Measurements from ENCODE around the gene RPRD1B. TPM values are rescaled to one million over a fixed set of nuclear protein-coding genes. Genes with fewer than 3 reads are reported as not detected.

RPRD1B gene
- total and polyA plus RNA-seq, 2 of the 8 experiments (the other 6 are each of a cell fraction or from before 2014, with no cell fraction given): 10.3 to 20.9 TPM

DNA sequence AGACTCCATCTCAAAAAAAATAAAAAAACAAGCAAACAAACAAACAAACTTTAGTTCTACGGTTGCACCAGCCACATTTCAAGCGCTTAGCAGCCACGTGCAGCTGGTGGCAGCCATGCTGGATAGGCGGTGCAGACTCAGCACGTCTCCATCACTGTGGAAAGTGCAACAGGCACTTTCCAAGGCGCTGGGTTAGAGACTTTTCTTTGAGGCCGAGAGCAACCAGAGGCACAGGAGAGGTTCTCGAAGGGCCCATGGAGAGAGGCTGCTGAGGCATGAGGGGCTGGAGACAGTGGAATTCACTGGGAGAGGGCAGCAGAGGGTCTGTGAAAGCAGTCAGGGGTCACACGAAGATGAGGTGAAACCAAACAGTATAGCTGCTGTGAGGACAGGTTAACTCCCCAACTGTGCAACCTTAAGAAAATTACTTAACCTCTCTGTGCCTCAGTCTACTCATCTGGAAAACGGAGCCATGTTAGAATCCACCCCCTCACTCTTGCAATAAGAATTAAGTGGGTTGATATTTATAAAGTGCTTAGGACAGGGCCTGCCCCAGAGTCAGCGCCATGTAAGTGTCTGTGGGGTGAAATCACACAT, 104.0 kb downstream of the RPRD1B start (continued):
- TF ChIP-seq SP2 (IDR thresholded peaks at IDR 0.05; ENCODE audit: low read length): no peak
